ENCODE results near the gene CRKL.

CRKL gene

GRCh38 chr22:20966883-20967696, 49.9 kb downstream of the CRKL start, which contains the start of gene AIFM3:
Gene AIFM3 (plus strand): TSS chr22:20967255. CDS start chr22:20967945, 690 bp downstream.
- DNase-seq (ENCODE audit: low spot score): no peak

- DNase-seq (ENCODE audit: low spot score): no peak
These were observed 50.5 kb downstream of the CRKL start for GRCh38 chr22:20967697-20968211.

GRCh38 chr22:20968281-20968977, 51.2 kb downstream of the CRKL start:
- no peak for DNase-seq (ENCODE audit: low spot score)

GRCh38 chr22:20970939-20971657, 53.9 kb downstream of the CRKL start:
- DNase-seq (ENCODE audit: low spot score): no peak

- peak; percentile 76 for DNase-seq (ENCODE audit: low spot score)
These were observed 54.9 kb downstream of the CRKL start for GRCh38 chr22:20972014-20972694.

- no peak for DNase-seq (ENCODE audit: low spot score)
These were observed 55.8 kb downstream of the CRKL start for GRCh38 chr22:20972933-20973577.

- DNase-seq (ENCODE audit: low spot score): no peak
These were observed 56.6 kb downstream of the CRKL start for GRCh38 chr22:20973634-20974286.

GRCh38 chr22:20974336-20974955, 57.2 kb downstream of the CRKL start:
- DNase-seq (ENCODE audit: low spot score): no peak

GRCh38 chr22:20975541-20976290, 58.5 kb downstream of the CRKL start:
- no peak for DNase-seq (ENCODE audit: low spot score)

- DNase-seq (ENCODE audit: low spot score): no peak
These were observed 59.2 kb downstream of the CRKL start for GRCh38 chr22:20976291-20976877.

GRCh38 chr22:20977019-20977418, 59.8 kb downstream of the CRKL start:
- no peak for DNase-seq (ENCODE audit: low spot score)

GRCh38 chr22:20977516-20978170, 60.4 kb downstream of the CRKL start:
- no peak for DNase-seq (ENCODE audit: low spot score)

GRCh38 chr22:20978419-20978818, 61.2 kb downstream of the CRKL start:
- DNase-seq (ENCODE audit: low spot score): no peak

GRCh38 chr22:20979243-20979809, 62.1 kb downstream of the CRKL start:
- DNase-seq (ENCODE audit: low spot score): no peak

- DNase-seq (ENCODE audit: low spot score): no peak
These were observed 62.8 kb downstream of the CRKL start for GRCh38 chr22:20979940-20980453.

GRCh38 chr22:20980523-20980922, 63.3 kb downstream of the CRKL start:
- no peak for DNase-seq (ENCODE audit: low spot score)

GRCh38 chr22:20980938-20981722, 63.9 kb downstream of the CRKL start:
- no peak for DNase-seq (ENCODE audit: low spot score)
